Loucy (cell line): Measurements from ENCODE around the gene DOC2B.

Source experiments
- EZH2phosphoT487 ChIP-seq: fragments of 200-600 bp; IDR thresholded peaks from 2 replicates; pipeline ENCODE4 v1.6.1; 2018; ENCODE audit warnings: antibody characterized with exemption, mild to moderate bottlenecking, moderate library complexity, borderline replicate concordance
- TF ChIP-seq, protein P1 (sequence below): fragments of 200-600 bp; sonication (generic); conservative IDR thresholded peaks from 2 replicates; pipeline ENCODE4 v1.5.1; 2014; ENCODE audit warnings: mild to moderate bottlenecking, antibody characterized with exemption, low read length

GRCh38 chr17:143785-144281 lies 37.6 kb downstream of the DOC2B start:
- TF ChIP-seq, protein P1, sequence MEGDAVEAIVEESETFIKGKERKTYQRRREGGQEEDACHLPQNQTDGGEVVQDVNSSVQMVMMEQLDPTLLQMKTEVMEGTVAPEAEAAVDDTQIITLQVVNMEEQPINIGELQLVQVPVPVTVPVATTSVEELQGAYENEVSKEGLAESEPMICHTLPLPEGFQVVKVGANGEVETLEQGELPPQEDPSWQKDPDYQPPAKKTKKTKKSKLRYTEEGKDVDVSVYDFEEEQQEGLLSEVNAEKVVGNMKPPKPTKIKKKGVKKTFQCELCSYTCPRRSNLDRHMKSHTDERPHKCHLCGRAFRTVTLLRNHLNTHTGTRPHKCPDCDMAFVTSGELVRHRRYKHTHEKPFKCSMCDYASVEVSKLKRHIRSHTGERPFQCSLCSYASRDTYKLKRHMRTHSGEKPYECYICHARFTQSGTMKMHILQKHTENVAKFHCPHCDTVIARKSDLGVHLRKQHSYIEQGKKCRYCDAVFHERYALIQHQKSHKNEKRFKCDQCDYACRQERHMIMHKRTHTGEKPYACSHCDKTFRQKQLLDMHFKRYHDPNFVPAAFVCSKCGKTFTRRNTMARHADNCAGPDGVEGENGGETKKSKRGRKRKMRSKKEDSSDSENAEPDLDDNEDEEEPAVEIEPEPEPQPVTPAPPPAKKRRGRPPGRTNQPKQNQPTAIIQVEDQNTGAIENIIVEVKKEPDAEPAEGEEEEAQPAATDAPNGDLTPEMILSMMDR, result peak; percentile 66
- no peak for TF ChIP-seq EZH2phosphoT487
